ENCODE results near the gene IGFLR1.

GRCh38 chr19:35785339-35785627, 43.0 kb upstream of the IGFLR1 start:
- TF ChIP-seq CTCF (IDR thresholded peaks at IDR 0.05) (no peak), TCF12 (IDR thresholded peaks at IDR 0.05) (no peak), EP300 (IDR thresholded peaks at IDR 0.05; ENCODE audit: borderline replicate concordance in 1 of 2, low read depth in 1 of 2, low read length in 1 of 2) (no peak), GABPA (IDR thresholded peaks at IDR 0.05; ENCODE audit: low read depth) (no peak), FOSL2 (IDR thresholded peaks at IDR 0.05; ENCODE audit: borderline replicate concordance, low read depth) (no peak)
